ENCODE results near the gene SOX15. TPM values are rescaled to one million over a fixed set of nuclear protein-coding genes. Genes with fewer than 3 reads are reported as not detected.

Gene SOX15
- total and polyA plus RNA-seq, 10 of the 15 experiments (the other 5 are each of a cell fraction or from before 2014, with no cell fraction given), result 0.06 to 0.53 (median 0.16) TPM; not detected in 2

DNA sequence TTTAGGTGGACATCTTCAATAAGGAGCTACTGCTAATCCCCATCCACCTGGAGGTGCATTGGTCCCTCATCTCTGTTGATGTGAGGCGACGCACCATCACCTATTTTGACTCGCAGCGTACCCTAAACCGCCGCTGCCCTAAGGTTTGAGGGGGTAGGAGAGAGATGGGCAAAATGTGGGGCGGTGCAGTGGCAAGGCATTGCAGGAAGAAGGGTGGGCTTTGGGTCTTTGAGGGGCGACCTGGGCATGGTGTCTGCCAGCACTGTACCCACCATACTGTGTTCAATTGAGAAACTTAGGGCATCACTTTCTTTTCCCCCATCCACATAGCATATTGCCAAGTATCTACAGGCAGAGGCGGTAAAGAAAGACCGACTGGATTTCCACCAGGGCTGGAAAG is 19.5 kb downstream of the SOX15 start (continued):
- TF ChIP-seq, protein P1, sequence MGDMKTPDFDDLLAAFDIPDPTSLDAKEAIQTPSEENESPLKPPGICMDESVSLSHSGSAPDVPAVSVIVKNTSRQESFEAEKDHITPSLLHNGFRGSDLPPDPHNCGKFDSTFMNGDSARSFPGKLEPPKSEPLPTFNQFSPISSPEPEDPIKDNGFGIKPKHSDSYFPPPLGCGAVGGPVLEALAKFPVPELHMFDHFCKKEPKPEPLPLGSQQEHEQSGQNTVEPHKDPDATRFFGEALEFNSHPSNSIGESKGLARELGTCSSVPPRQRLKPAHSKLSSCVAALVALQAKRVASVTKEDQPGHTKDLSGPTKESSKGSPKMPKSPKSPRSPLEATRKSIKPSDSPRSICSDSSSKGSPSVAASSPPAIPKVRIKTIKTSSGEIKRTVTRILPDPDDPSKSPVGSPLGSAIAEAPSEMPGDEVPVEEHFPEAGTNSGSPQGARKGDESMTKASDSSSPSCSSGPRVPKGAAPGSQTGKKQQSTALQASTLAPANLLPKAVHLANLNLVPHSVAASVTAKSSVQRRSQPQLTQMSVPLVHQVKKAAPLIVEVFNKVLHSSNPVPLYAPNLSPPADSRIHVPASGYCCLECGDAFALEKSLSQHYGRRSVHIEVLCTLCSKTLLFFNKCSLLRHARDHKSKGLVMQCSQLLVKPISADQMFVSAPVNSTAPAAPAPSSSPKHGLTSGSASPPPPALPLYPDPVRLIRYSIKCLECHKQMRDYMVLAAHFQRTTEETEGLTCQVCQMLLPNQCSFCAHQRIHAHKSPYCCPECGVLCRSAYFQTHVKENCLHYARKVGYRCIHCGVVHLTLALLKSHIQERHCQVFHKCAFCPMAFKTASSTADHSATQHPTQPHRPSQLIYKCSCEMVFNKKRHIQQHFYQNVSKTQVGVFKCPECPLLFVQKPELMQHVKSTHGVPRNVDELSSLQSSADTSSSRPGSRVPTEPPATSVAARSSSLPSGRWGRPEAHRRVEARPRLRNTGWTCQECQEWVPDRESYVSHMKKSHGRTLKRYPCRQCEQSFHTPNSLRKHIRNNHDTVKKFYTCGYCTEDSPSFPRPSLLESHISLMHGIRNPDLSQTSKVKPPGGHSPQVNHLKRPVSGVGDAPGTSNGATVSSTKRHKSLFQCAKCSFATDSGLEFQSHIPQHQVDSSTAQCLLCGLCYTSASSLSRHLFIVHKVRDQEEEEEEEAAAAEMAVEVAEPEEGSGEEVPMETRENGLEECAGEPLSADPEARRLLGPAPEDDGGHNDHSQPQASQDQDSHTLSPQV (IDR thresholded peaks at IDR 0.05), result no peak
- no peak for TF ChIP-seq IKZF1 (conservative IDR thresholded peaks at IDR 0.05)
- TF ChIP-seq CBFB (IDR thresholded peaks at IDR 0.05; ENCODE audit: low read depth), result no peak

DNA sequence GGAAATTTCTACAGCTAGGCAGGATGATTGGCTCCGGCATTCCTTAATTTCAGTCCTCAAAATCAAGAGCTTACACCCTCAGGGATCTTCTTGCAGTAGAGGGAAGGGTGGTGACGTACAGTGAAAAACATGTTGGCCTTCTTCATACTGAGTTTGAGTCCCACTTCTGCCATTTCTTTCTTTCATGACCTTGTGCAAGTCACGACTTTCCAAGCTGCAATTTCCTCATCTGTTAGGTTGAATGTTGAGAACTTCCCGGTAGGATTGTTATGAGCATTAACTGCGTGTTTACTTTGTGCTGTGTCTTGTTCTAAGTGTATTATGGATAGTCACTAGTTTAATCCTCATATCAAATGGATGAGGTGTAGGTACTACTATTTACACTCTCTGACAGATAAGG is 20.3 kb downstream of the SOX15 start:
- intact Hi-C loops (cut with micrococcal nuclease; ENCODE audit: unreplicated experiment), result no loop called here
- H4K20me1 ChIP-seq (ENCODE audit: control insufficient read depth, insufficient read depth), result peaks cover 8% of the 10 kb centered on the region; the same call in 1 of the 2 replicates
- SMC1A ChIA-PET (ENCODE audit: uncharacterized antibody, unreplicated experiment), result interaction anchor here (1.4 kb wide), 1 partner anchor 9 kb away, joined by 4 read pairs; no protein-coding TSS in a partner anchor
- H3K27ac ChIP-seq (ENCODE audit: control insufficient read depth, insufficient read depth), result no peak overlapping the region
- no peak overlapping the region for H3K4me2 ChIP-seq (ENCODE audit: control insufficient read depth, insufficient read depth)
- in situ Hi-C loops (cut with MboI), result loop anchor here (25.0 kb wide), 1 partner anchor 532 kb away; the partner anchor contains the start of genes SLC16A11 and SLC16A13
- RAD21 ChIA-PET (ENCODE audit: unreplicated experiment), result interaction anchor here (1.0 kb wide), 1 partner anchor 20 kb away, joined by 3 read pairs; no protein-coding TSS in a partner anchor
- H3K36me3 ChIP-seq (ENCODE audit: control insufficient read depth in 2 of 2, insufficient read depth in 2 of 2, low read length in 1 of 2), result peaks cover 20 to 33% of the 10 kb centered on the region in 2 experiments
- no peaks in the 10 kb centered on the region for H3K9me3 ChIP-seq (replicated peaks; ENCODE audit: control insufficient read depth, insufficient read depth, low read length)
- CTCF ChIA-PET, result interaction anchor here (0.7 to 2.9 kb wide), 3 partner anchors 9 to 56 kb away, joined by 3 to 14 read pairs (median 4); partner anchors contain the start of gene SENP3
- 85% methylated on average over 5 of the region's 5 CpGs for WGBS (ENCODE audit: insufficient coverage, insufficient replicate concordance, low lambda C conversion rate, missing lambda C conversion rate)
- H3K79me2 ChIP-seq (ENCODE audit: control insufficient read depth, insufficient read depth, low read length), result peaks cover 37% of the 10 kb centered on the region
- ATAC-seq, result no peak
- no peaks in the 10 kb centered on the region for H3K27me3 ChIP-seq (replicated peaks in 1 of 2; ENCODE audit: control insufficient read depth in 2 of 2, insufficient read depth in 2 of 2, low read length in 1 of 2)
- TF ChIP-seq, protein P2, sequence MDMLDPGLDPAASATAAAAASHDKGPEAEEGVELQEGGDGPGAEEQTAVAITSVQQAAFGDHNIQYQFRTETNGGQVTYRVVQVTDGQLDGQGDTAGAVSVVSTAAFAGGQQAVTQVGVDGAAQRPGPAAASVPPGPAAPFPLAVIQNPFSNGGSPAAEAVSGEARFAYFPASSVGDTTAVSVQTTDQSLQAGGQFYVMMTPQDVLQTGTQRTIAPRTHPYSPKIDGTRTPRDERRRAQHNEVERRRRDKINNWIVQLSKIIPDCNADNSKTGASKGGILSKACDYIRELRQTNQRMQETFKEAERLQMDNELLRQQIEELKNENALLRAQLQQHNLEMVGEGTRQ (IDR thresholded peaks at IDR 0.05; ENCODE audit: borderline replicate concordance, low read depth, low read length), result no peak
- TF ChIP-seq MXI1 (IDR thresholded peaks at IDR 0.05; ENCODE audit: low read depth, low read length), result no peak
- no peak for TF ChIP-seq ATF7 (IDR thresholded peaks at IDR 0.05; ENCODE audit: low read depth)
- no peak overlapping the region for H3K9ac ChIP-seq (ENCODE audit: control insufficient read depth, insufficient read depth, low read length)
- no peak overlapping the region for H3K4me3 ChIP-seq
- H3K4me1 ChIP-seq (ENCODE audit: control insufficient read depth, insufficient read depth, low read length), result peaks cover 4% of the 10 kb centered on the region
- BruUV-seq (replicated peaks), result no TSS peak
- no peak for FAIRE-seq
- POLR2A ChIA-PET, result interaction anchor here (0.5 to 1.8 kb wide), 3 partner anchors 10 to 264 kb away, joined by 4 to 5 read pairs (median 5); partner anchors contain the start of genes CD68 and MPDU1
- H2AFZ ChIP-seq (ENCODE audit: control insufficient read depth, low read depth, low read length), result no peak overlapping the region
- DNase-seq (ENCODE audit: low read depth, low spot score), result no peak
